CD4-positive, alpha-beta memory T cell (primary cell): ENCODE measurements around the gene FCGBP. TPM values are rescaled to one million over a fixed set of nuclear protein-coding genes. Genes with fewer than 3 reads are reported as not detected.

Experiments used
- CTCF ChIA-PET: fragments of 350-600 bp; sonication (Branson Sonifier 250); formaldehyde crosslinking; loops from one replicate; lab custom pipeline; 2021; ENCODE audit warnings: inconsistent platforms; ENCODE audit not compliant: partially characterized antibody; lab: Charles Lee
- POLR2A ChIA-PET: fragments of 350-600 bp; sonication (Branson Sonifier 250); formaldehyde crosslinking; loops from one replicate; lab custom pipeline; 2021; ENCODE audit not compliant: partially characterized antibody; lab: Charles Lee
- DNase-seq, 5 donors: peaks; one replicate each; pipeline versions ENCODE4 v3.0.0 to v3.0.0-alpha.2; 2020 to 2022; ENCODE audit warnings: mixed read lengths in 1 of 5
- H3K27ac ChIP-seq: one replicate; pipeline ENCODE4 v1.7.0; 2013; ENCODE audit warnings: low read depth, low read length
- H3K27me3 ChIP-seq: 2 replicates; pipeline ENCODE4 v1.7.0; 2013; ENCODE audit warnings: mild to moderate bottlenecking, low read length, moderate library complexity; ENCODE audit not compliant: insufficient read depth
- H3K36me3 ChIP-seq: 2 replicates; pipeline ENCODE4 v1.7.0; 2013; ENCODE audit warnings: mild to moderate bottlenecking, low read length, moderate library complexity; ENCODE audit not compliant: insufficient read depth
- H3K4me1 ChIP-seq: 2 replicates; pipeline ENCODE4 v1.7.0; 2013; ENCODE audit warnings: mild to moderate bottlenecking, low read length, moderate library complexity; ENCODE audit not compliant: insufficient read depth
- H3K4me3 ChIP-seq, 2 donors: one replicate each; pipeline ENCODE4 v1.7.0; 2013; ENCODE audit warnings: low read length in 2 of 2, mild to moderate bottlenecking in 1 of 2
- H3K9me3 ChIP-seq, 2 donors: one replicate each; pipeline ENCODE4 v1.7.0; 2013; ENCODE audit warnings: low read length in 2 of 2, control low read depth in 1 of 2; ENCODE audit not compliant: control insufficient read depth in 1 of 2
- H3K27ac Mint-ChIP-seq, 7 donors: one replicate each; pipeline ENCODE4 v1.8.0; 2020 to 2021; ENCODE audit warnings: mixed read lengths in 7 of 7, mild to moderate bottlenecking in 6 of 7, inconsistent platforms in 3 of 7, moderate library complexity in 3 of 7
- H3K27me3 Mint-ChIP-seq, 2 donors: one replicate each; pipeline ENCODE4 v1.8.0; 2020 to 2021; ENCODE audit warnings: mixed read lengths in 2 of 2
- H3K36me3 Mint-ChIP-seq, 2 donors: one replicate each; pipeline ENCODE4 v1.8.0; 2020 to 2021; ENCODE audit warnings: mixed read lengths in 2 of 2, inconsistent platforms in 1 of 2, mild to moderate bottlenecking in 1 of 2
- H3K4me1 Mint-ChIP-seq, 4 donors: one replicate each; pipeline ENCODE4 v1.8.0; 2020 to 2021; ENCODE audit warnings: mixed read lengths in 4 of 4, mild to moderate bottlenecking in 1 of 4
- H3K4me3 Mint-ChIP-seq, 8 donors: one replicate each; pipeline ENCODE4 v1.8.0; 2020 to 2021; ENCODE audit warnings: mixed read lengths in 8 of 8, mild to moderate bottlenecking in 7 of 8, moderate library complexity in 6 of 8, inconsistent platforms in 3 of 8
- H3K9me3 Mint-ChIP-seq, 8 donors: one replicate each; pipeline ENCODE4 v1.8.0; 2020 to 2021; ENCODE audit warnings: mixed read lengths in 8 of 8, mild to moderate bottlenecking in 5 of 8, inconsistent platforms in 3 of 8, moderate library complexity in 1 of 8
- intact Hi-C: fragments of 100-400 bp; cut with micrococcal nuclease; formaldehyde crosslinking; loops from one replicate; pipeline ENCODE4 v1.15.1; 2023
- polyA plus RNA-seq, 2 donors: library from polyadenylated mRNA; unstranded; fragments of 300-500 nt; fragmentation: Illumina TruSeq; gene quantifications; one replicate each; pipeline ENCODE4 v1.2.3, GENCODE V29; 2021
- total RNA-seq, 2 experiments: library from RNA; stranded (reverse); gene quantifications; one replicate each; pipeline ENCODE4 v1.2.3, GENCODE V29; 2021

The FCGBP gene
- total and polyA plus RNA-seq, 4 experiments from 2014 or later = 0.10 to 79.4 (median 37.5) TPM

GRCh38 chr19:39970675-39971379, 36.4 kb upstream of the FCGBP start, which contains the start of gene PSMC4:
Gene PSMC4, plus strand, starts transcription at chr19:39971165. Its CDS starts 38 bp downstream, at chr19:39971203.
- peaks cover 22% of the 10 kb centered on the region for H3K36me3 ChIP-seq
- H3K27ac ChIP-seq = peak within 1 kb of the TSS; percentile 94
- Mint-ChIP-seq H3K4me1 (peaks cover 41 to 59% (median 50%) of the 10 kb centered on the region in 4 donors), H3K27me3 (no peaks in the 10 kb centered on the region), H3K9me3 (no peaks in the 10 kb centered on the region), H3K36me3 (peaks cover 21 to 40% of the 10 kb centered on the region in 2 donors), H3K27ac (peak within 1 kb of the TSS; percentile 91 to 100 (median 99)), H3K4me3 (peak within 1 kb of the TSS; percentile 94 to 100 (median 96))
- intact Hi-C loops = loop anchor here (1.0 to 5.0 kb wide), 10 partner anchors 18 to 314 kb away; partner anchors contain the start of genes AKT2, DYRK1B, MAP3K10 and ZNF780A
- H3K27me3 ChIP-seq = no peaks in the 10 kb centered on the region
- peak; percentile 98 to 99 (median 98) for DNase-seq
- H3K4me1 ChIP-seq = peaks cover 43% of the 10 kb centered on the region
- ChIA-PET CTCF (interaction anchor here (0.5 to 4.0 kb wide), 42 partner anchors 8 to 530 kb away, joined by 3 to 151 read pairs (median 5); partner anchors contain the start of genes DYRK1B, FBL, FCGBP and MAP3K10), POLR2A (interaction anchor here (0.5 to 4.7 kb wide), 35 partner anchors 8 to 1904 kb away, joined by 3 to 154 read pairs (median 8); partner anchors contain the start of genes DYRK1B, FBL, ZNF546 and ZNF780A)
- H3K4me3 ChIP-seq = peak within 1 kb of the TSS; percentile 63 to 98
- no peaks in the 10 kb centered on the region for H3K9me3 ChIP-seq

- Histone ChIP-seq H3K4me1 (peaks cover 43% of the 10 kb centered on the region), H3K4me3 (peak overlapping the region; percentile 57 to 63), H3K36me3 (peaks cover 18% of the 10 kb centered on the region), H3K27me3 (no peaks in the 10 kb centered on the region), H3K9me3 (no peaks in the 10 kb centered on the region), H3K27ac (peak overlapping the region; percentile 94)
- ChIA-PET CTCF (interaction anchor here (0.7 to 4.0 kb wide), 35 partner anchors 9 to 529 kb away, joined by 3 to 151 read pairs (median 6); partner anchors contain the start of genes DYRK1B, FBL, FCGBP and MAP3K10), POLR2A (interaction anchor here (0.5 to 4.7 kb wide), 35 partner anchors 8 to 1905 kb away, joined by 3 to 154 read pairs (median 8); partner anchors contain the start of genes DYRK1B, FBL, ZNF546 and ZNF780A)
- H3K4me3 Mint-ChIP-seq = peak overlapping the region; percentile 94 to 100 (median 96)
- H3K36me3 Mint-ChIP-seq = peaks cover 16 to 35% of the 10 kb centered on the region in 2 donors
- intact Hi-C loops = loop anchor here (1.0 to 5.0 kb wide), 5 partner anchors 18 to 177 kb away; no protein-coding TSS in a partner anchor
- peak overlapping the region; percentile 91 to 100 (median 99) for H3K27ac Mint-ChIP-seq
- DNase-seq = no peak
- H3K27me3 Mint-ChIP-seq = no peaks in the 10 kb centered on the region
- no peaks in the 10 kb centered on the region for H3K9me3 Mint-ChIP-seq
- peaks cover 40 to 59% (median 49%) of the 10 kb centered on the region in 4 donors for H3K4me1 Mint-ChIP-seq
Measured at GRCh38 chr19:39970425-39970674, 35.9 kb upstream of the FCGBP start.

- Mint-ChIP-seq H3K4me3 (peak overlapping the region; percentile 94 to 100 (median 96)), H3K27ac (peak overlapping the region; percentile 91 to 100 (median 99)), H3K27me3 (no peaks in the 10 kb centered on the region), H3K9me3 (no peaks in the 10 kb centered on the region), H3K4me1 (peaks cover 39 to 59% (median 49%) of the 10 kb centered on the region in 4 donors), H3K36me3 (peaks cover 13 to 32% of the 10 kb centered on the region in 2 donors)
- CTCF ChIA-PET = interaction anchor here (0.7 to 4.0 kb wide), 32 partner anchors 9 to 529 kb away, joined by 3 to 151 read pairs (median 11); partner anchors contain the start of genes DYRK1B, FBL, FCGBP and MAP3K10
- Histone ChIP-seq H3K4me1 (peaks cover 43% of the 10 kb centered on the region), H3K27ac (peak overlapping the region; percentile 94), H3K4me3 (peak overlapping the region; percentile 57 to 63), H3K27me3 (no peaks in the 10 kb centered on the region), H3K9me3 (no peaks in the 10 kb centered on the region), H3K36me3 (peaks cover 17% of the 10 kb centered on the region)
- intact Hi-C loops = loop anchor here (1.0 to 5.0 kb wide), 5 partner anchors 17 to 177 kb away; no protein-coding TSS in a partner anchor
- DNase-seq = peak in 2 of 5 donors; percentile 19 to 29
- POLR2A ChIA-PET = interaction anchor here (0.5 to 4.7 kb wide), 35 partner anchors 9 to 1905 kb away, joined by 3 to 154 read pairs (median 8); partner anchors contain the start of genes DYRK1B, FBL, ZNF546 and ZNF780A
Measured at GRCh38 chr19:39969681-39970424, 35.4 kb upstream of the FCGBP start.

GRCh38 chr19:39969266-39969665, 34.8 kb upstream of the FCGBP start:
- CTCF ChIA-PET = interaction anchor here (1.3 to 4.0 kb wide), 16 partner anchors 8 to 177 kb away, joined by 3 to 151 read pairs (median 29); partner anchors contain the start of genes DYRK1B, FBL, FCGBP and ZNF780B
- intact Hi-C loops = no loop called here
- H3K27ac ChIP-seq = peak overlapping the region; percentile 94
- no peak overlapping the region for H3K4me3 ChIP-seq
- H3K4me1 ChIP-seq = peaks cover 43% of the 10 kb centered on the region
- peaks cover 10 to 30% of the 10 kb centered on the region in 2 donors for H3K36me3 Mint-ChIP-seq
- H3K4me3 Mint-ChIP-seq = peak overlapping the region; percentile 94 to 100 (median 96)
- peaks cover 11% of the 10 kb centered on the region for H3K36me3 ChIP-seq
- H3K27ac Mint-ChIP-seq = peak overlapping the region; percentile 91 to 100 (median 99)
- POLR2A ChIA-PET = interaction anchor here (0.9 to 4.7 kb wide), 16 partner anchors 8 to 136 kb away, joined by 3 to 154 read pairs (median 18); partner anchors contain the start of genes DYRK1B, FBL, ZNF546 and ZNF780A
- peaks cover 37 to 59% (median 49%) of the 10 kb centered on the region in 4 donors for H3K4me1 Mint-ChIP-seq
- no peak for DNase-seq
- no peaks in the 10 kb centered on the region for H3K27me3 Mint-ChIP-seq
- no peaks in the 10 kb centered on the region for H3K27me3 ChIP-seq
- no peaks in the 10 kb centered on the region for H3K9me3 ChIP-seq
- no peaks in the 10 kb centered on the region for H3K9me3 Mint-ChIP-seq

- peaks cover 6% of the 10 kb centered on the region for H3K36me3 ChIP-seq
- H3K4me1 ChIP-seq = peaks cover 46% of the 10 kb centered on the region
- Mint-ChIP-seq H3K27me3 (no peaks in the 10 kb centered on the region), H3K27ac (peak overlapping the region; percentile 91 to 100 (median 99)), H3K9me3 (no peaks in the 10 kb centered on the region), H3K4me1 (peaks cover 39 to 61% (median 51%) of the 10 kb centered on the region in 4 donors), H3K36me3 (peaks cover 8 to 28% of the 10 kb centered on the region in 2 donors), H3K4me3 (peak overlapping the region in 6 of 8 donors; percentile 9 to 100 (median 94))
- intact Hi-C loops = no loop called here
- DNase-seq = no peak
- ChIA-PET POLR2A (interaction anchor here (0.9 to 4.7 kb wide), 11 partner anchors 8 to 122 kb away, joined by 3 to 154 read pairs (median 23); partner anchors contain the start of genes FBL and ZNF546), CTCF (interaction anchor here (1.2 to 4.0 kb wide), 7 partner anchors 13 to 123 kb away, joined by 3 to 151 read pairs (median 55); partner anchors contain the start of gene FBL)
- no peaks in the 10 kb centered on the region for H3K27me3 ChIP-seq
- no peaks in the 10 kb centered on the region for H3K9me3 ChIP-seq
- peak overlapping the region; percentile 94 for H3K27ac ChIP-seq
- no peak overlapping the region for H3K4me3 ChIP-seq
Measured at GRCh38 chr19:39968789-39969188, 34.4 kb upstream of the FCGBP start.

GRCh38 chr19:39967561-39967960, 33.1 kb upstream of the FCGBP start:
- ChIA-PET CTCF (interaction anchor here (3.9 kb wide), 1 partner anchor 12 kb away, joined by 78 read pairs; no protein-coding TSS in a partner anchor), POLR2A (interaction anchor here (1.3 to 4.7 kb wide), 2 partner anchors 25 to 121 kb away, joined by 3 to 154 read pairs; partner anchors contain the start of gene FBL)
- H3K27me3 Mint-ChIP-seq = no peaks in the 10 kb centered on the region
- peaks cover 38 to 63% (median 49%) of the 10 kb centered on the region in 4 donors for H3K4me1 Mint-ChIP-seq
- peaks cover 50% of the 10 kb centered on the region for H3K4me1 ChIP-seq
- intact Hi-C loops = no loop called here
- H3K27ac Mint-ChIP-seq = peak overlapping the region in 4 of 7 donors; percentile 53 to 91 (median 80)
- H3K4me3 Mint-ChIP-seq = no peak overlapping the region
- H3K9me3 ChIP-seq = no peaks in the 10 kb centered on the region
- no peaks in the 10 kb centered on the region for H3K36me3 ChIP-seq
- H3K4me3 ChIP-seq = no peak overlapping the region
- H3K36me3 Mint-ChIP-seq = peaks cover 4 to 20% of the 10 kb centered on the region in 2 donors
- no peaks in the 10 kb centered on the region for H3K27me3 ChIP-seq
- DNase-seq = no peak
- no peaks in the 10 kb centered on the region for H3K9me3 Mint-ChIP-seq
- H3K27ac ChIP-seq = no peak overlapping the region
